CD4-positive, alpha-beta memory T cell (primary cell): ENCODE data around the gene OSGIN1. TPM values are rescaled to one million over a fixed set of nuclear protein-coding genes. Genes with fewer than 3 reads are reported as not detected.

Experiments
- CTCF ChIA-PET: fragments of 350-600 bp; sonication (Branson Sonifier 250); formaldehyde crosslinking; loops from one replicate; lab custom pipeline; 2021; ENCODE audit warnings: inconsistent platforms; ENCODE audit not compliant: partially characterized antibody; lab: Charles Lee
- POLR2A ChIA-PET: fragments of 350-600 bp; sonication (Branson Sonifier 250); formaldehyde crosslinking; loops from one replicate; lab custom pipeline; 2021; ENCODE audit not compliant: partially characterized antibody; lab: Charles Lee
- DNase-seq, 5 donors: peaks; one replicate each; pipeline versions ENCODE4 v3.0.0 to v3.0.0-alpha.2; 2020 to 2022; ENCODE audit warnings: mixed read lengths in 1 of 5
- H3K27ac ChIP-seq: one replicate; pipeline ENCODE4 v1.7.0; 2013; ENCODE audit warnings: low read depth, low read length
- H3K27me3 ChIP-seq: 2 replicates; pipeline ENCODE4 v1.7.0; 2013; ENCODE audit warnings: mild to moderate bottlenecking, low read length, moderate library complexity; ENCODE audit not compliant: insufficient read depth
- H3K36me3 ChIP-seq: 2 replicates; pipeline ENCODE4 v1.7.0; 2013; ENCODE audit warnings: mild to moderate bottlenecking, low read length, moderate library complexity; ENCODE audit not compliant: insufficient read depth
- H3K4me1 ChIP-seq: 2 replicates; pipeline ENCODE4 v1.7.0; 2013; ENCODE audit warnings: mild to moderate bottlenecking, low read length, moderate library complexity; ENCODE audit not compliant: insufficient read depth
- H3K4me3 ChIP-seq, 2 donors: one replicate each; pipeline ENCODE4 v1.7.0; 2013; ENCODE audit warnings: low read length in 2 of 2, mild to moderate bottlenecking in 1 of 2
- H3K9me3 ChIP-seq, 2 donors: one replicate each; pipeline ENCODE4 v1.7.0; 2013; ENCODE audit warnings: low read length in 2 of 2, control low read depth in 1 of 2; ENCODE audit not compliant: control insufficient read depth in 1 of 2
- H3K27ac Mint-ChIP-seq, 7 donors: one replicate each; pipeline ENCODE4 v1.8.0; 2020 to 2021; ENCODE audit warnings: mixed read lengths in 7 of 7, mild to moderate bottlenecking in 6 of 7, inconsistent platforms in 3 of 7, moderate library complexity in 3 of 7
- H3K27me3 Mint-ChIP-seq, 2 donors: one replicate each; pipeline ENCODE4 v1.8.0; 2020 to 2021; ENCODE audit warnings: mixed read lengths in 2 of 2
- H3K36me3 Mint-ChIP-seq, 2 donors: one replicate each; pipeline ENCODE4 v1.8.0; 2020 to 2021; ENCODE audit warnings: mixed read lengths in 2 of 2, inconsistent platforms in 1 of 2, mild to moderate bottlenecking in 1 of 2
- H3K4me1 Mint-ChIP-seq, 4 donors: one replicate each; pipeline ENCODE4 v1.8.0; 2020 to 2021; ENCODE audit warnings: mixed read lengths in 4 of 4, mild to moderate bottlenecking in 1 of 4
- H3K4me3 Mint-ChIP-seq, 8 donors: one replicate each; pipeline ENCODE4 v1.8.0; 2020 to 2021; ENCODE audit warnings: mixed read lengths in 8 of 8, mild to moderate bottlenecking in 7 of 8, moderate library complexity in 6 of 8, inconsistent platforms in 3 of 8
- H3K9me3 Mint-ChIP-seq, 8 donors: one replicate each; pipeline ENCODE4 v1.8.0; 2020 to 2021; ENCODE audit warnings: mixed read lengths in 8 of 8, mild to moderate bottlenecking in 5 of 8, inconsistent platforms in 3 of 8, moderate library complexity in 1 of 8
- intact Hi-C: fragments of 100-400 bp; cut with micrococcal nuclease; formaldehyde crosslinking; loops from one replicate; pipeline ENCODE4 v1.15.1; 2023
- polyA plus RNA-seq, 2 donors: library from polyadenylated mRNA; unstranded; fragments of 300-500 nt; fragmentation: Illumina TruSeq; gene quantifications; one replicate each; pipeline ENCODE4 v1.2.3, GENCODE V29; 2021
- total RNA-seq, 2 experiments: library from RNA; stranded (reverse); gene quantifications; one replicate each; pipeline ENCODE4 v1.2.3, GENCODE V29; 2021

Gene OSGIN1
- total and polyA plus RNA-seq, 4 experiments from 2014 or later, result 0.28 to 1.2 (median 1.1) TPM; not detected in 1

DNA sequence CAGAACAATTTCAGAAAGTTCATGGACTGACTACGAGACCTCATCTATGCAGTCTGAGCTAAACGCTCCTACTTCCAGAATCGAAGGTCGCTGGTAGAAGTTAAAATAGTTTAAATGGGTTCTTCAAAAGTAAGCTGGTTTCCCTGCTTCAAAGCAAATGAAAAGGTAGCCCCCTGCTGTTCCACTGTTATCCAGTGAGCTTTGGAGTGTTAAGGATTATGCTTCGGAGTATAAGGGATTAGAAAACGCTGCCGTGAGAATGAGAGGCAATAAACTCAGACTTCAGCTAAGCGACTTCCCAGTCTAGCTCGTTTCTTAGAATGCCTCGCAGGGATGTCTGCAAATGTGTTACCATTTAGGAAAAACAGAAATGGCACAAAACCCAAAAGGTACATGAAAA is 41.8 kb upstream of the OSGIN1 start:
- peaks cover 52 to 75% of the 10 kb centered on the region in 2 donors for H3K36me3 Mint-ChIP-seq
- CTCF ChIA-PET, result interaction anchor here (0.9 to 6.8 kb wide), 2 partner anchors 12 to 16 kb away, joined by 3 to 38 read pairs; no protein-coding TSS in a partner anchor
- no peak overlapping the region for H3K4me3 ChIP-seq
- no peaks in the 10 kb centered on the region for H3K9me3 ChIP-seq
- H3K27ac Mint-ChIP-seq, result no peak overlapping the region
- H3K27ac ChIP-seq, result no peak overlapping the region
- H3K4me3 Mint-ChIP-seq, result no peak overlapping the region
- intact Hi-C loops, result no loop called here
- no peaks in the 10 kb centered on the region for H3K4me1 ChIP-seq
- DNase-seq, result no peak
- peaks cover 0 to 15% (median 6%) of the 10 kb centered on the region in 4 donors for H3K4me1 Mint-ChIP-seq
- H3K36me3 ChIP-seq, result peaks cover 52% of the 10 kb centered on the region
- no peaks in the 10 kb centered on the region for H3K9me3 Mint-ChIP-seq
- H3K27me3 Mint-ChIP-seq, result no peaks in the 10 kb centered on the region
- H3K27me3 ChIP-seq, result no peaks in the 10 kb centered on the region
- POLR2A ChIA-PET, result no interaction called here

DNA sequence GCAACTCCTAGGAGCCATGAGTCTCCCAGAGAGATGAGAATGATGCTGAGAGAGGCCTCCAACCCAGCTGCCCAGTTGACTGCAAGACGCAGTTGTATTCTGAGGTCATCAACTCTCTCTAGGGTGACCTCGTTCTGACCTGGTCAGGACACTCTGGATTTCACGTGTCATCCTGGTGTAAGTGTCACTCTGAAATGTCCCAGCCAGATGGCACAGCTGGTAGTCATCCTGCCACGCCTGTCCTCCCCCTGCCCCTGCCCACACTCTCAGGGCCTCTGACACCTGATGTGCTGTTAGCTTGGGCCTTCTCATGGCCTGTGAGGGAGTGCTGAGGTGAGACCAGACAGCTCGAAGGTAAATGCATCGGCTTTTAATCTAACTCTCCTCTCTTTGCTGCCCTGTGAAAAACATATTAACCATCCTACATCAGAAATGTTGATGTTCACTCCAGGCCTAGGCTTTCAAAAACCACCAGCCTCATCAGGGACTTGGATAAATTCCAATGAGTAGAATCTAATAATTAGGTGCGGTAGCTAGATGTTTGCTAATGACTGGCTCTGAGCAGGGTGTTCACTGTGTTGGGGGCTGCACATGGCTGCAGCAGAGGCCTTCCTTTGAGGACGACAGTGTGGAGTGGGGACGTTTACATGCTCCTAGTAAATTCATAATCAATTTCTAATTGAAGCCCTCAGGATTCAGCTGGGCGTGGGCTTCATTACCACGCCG is 40.4 kb upstream of the OSGIN1 start:
- POLR2A ChIA-PET, result no interaction called here
- peaks cover 47% of the 10 kb centered on the region for H3K36me3 ChIP-seq
- no peaks in the 10 kb centered on the region for H3K27me3 ChIP-seq

DNA sequence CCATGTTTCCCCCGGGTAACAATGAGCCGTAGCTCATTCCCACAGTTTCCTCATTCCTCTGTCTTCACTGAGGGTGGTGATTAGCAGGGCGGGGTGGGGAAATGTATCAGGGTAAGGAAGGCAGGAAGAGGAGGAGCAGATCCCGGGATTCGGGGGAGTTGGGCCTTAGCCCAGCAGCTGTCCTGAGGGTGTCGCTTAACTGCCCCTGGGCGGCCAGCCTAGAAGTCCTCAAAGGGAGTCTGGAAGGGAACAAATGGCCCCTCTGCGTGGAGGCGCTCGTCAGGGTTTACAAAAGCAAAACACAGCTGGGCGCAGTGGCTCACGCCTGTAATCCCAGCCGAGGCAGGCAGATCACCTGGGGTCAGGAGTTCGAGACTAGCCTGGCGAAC is 39.8 kb upstream of the OSGIN1 start:
- Mint-ChIP-seq H3K27ac (no peak overlapping the region), H3K36me3 (peaks cover 49 to 71% of the 10 kb centered on the region in 2 donors), H3K4me1 (peaks cover 0 to 11% (median 4%) of the 10 kb centered on the region in 4 donors), H3K4me3 (no peak overlapping the region), H3K27me3 (no peaks in the 10 kb centered on the region), H3K9me3 (no peaks in the 10 kb centered on the region)
- ChIA-PET CTCF (interaction anchor here (1.0 to 6.8 kb wide), 2 partner anchors 10 to 14 kb away, joined by 3 to 38 read pairs; no protein-coding TSS in a partner anchor), POLR2A (no interaction called here)
- Histone ChIP-seq H3K27ac (no peak overlapping the region), H3K4me3 (no peak overlapping the region), H3K27me3 (no peaks in the 10 kb centered on the region), H3K36me3 (peaks cover 52% of the 10 kb centered on the region), H3K9me3 (no peaks in the 10 kb centered on the region), H3K4me1 (no peaks in the 10 kb centered on the region)
- no peak for DNase-seq
- intact Hi-C loops, result no loop called here

More for the DNA sequence above, 40.4 kb upstream of the OSGIN1 start:
- H3K36me3 Mint-ChIP-seq, result peaks cover 48 to 71% of the 10 kb centered on the region in 2 donors
- H3K27ac ChIP-seq, result no peak overlapping the region
- H3K9me3 ChIP-seq, result no peaks in the 10 kb centered on the region
- peak overlapping the region in 1 of 7 donors; percentile 29 for H3K27ac Mint-ChIP-seq
- intact Hi-C loops, result no loop called here
- no peak overlapping the region for H3K4me3 Mint-ChIP-seq
- H3K27me3 Mint-ChIP-seq, result no peaks in the 10 kb centered on the region
- peaks cover 0 to 11% (median 4%) of the 10 kb centered on the region in 4 donors for H3K4me1 Mint-ChIP-seq
- no peak overlapping the region for H3K4me3 ChIP-seq
- H3K9me3 Mint-ChIP-seq, result no peaks in the 10 kb centered on the region
- CTCF ChIA-PET, result interaction anchor here (6.8 kb wide), 1 partner anchor 14 kb away, joined by 38 read pairs; no protein-coding TSS in a partner anchor
- H3K4me1 ChIP-seq, result no peaks in the 10 kb centered on the region
- DNase-seq, result no peak

DNA sequence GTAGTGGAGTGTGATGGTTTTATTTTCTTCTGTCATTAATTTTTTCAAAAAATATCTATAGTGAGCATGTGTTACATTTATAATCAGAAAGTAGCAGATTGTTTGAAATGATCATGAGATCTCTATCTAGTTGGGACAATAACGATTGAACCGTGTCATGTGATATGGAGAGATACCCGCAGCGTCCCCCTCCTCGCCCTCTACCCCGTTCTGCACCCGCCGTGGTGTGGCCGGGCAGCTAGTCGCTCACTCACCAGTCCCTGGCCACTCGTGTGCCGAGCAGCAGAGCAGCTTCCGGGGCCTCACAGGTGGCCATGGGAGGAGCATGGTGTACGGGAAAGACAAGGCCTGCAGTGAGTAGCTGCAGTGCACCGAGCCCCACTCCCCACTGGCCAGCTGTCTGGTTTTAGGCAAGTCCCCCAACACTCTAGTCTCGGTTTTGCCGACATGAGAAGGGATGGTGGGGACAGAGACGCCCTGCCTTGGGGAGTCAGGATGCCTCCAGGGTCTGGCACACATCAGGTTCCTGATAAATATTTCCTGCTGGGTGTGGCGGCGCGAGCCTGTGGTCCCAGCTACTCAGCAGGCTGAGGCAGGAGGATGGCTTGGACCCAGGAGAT is 38.8 kb upstream of the OSGIN1 start:
- H3K4me3 ChIP-seq, result no peak overlapping the region
- no peak for DNase-seq
- Mint-ChIP-seq H3K4me1 (peaks cover 0 to 7% (median 4%) of the 10 kb centered on the region in 4 donors), H3K27me3 (no peaks in the 10 kb centered on the region), H3K4me3 (no peak overlapping the region), H3K27ac (no peak overlapping the region), H3K9me3 (no peaks in the 10 kb centered on the region), H3K36me3 (peaks cover 51 to 71% of the 10 kb centered on the region in 2 donors)
- H3K36me3 ChIP-seq, result peaks cover 55% of the 10 kb centered on the region
- no peaks in the 10 kb centered on the region for H3K27me3 ChIP-seq
- no peaks in the 10 kb centered on the region for H3K4me1 ChIP-seq
- H3K27ac ChIP-seq, result no peak overlapping the region
- intact Hi-C loops, result no loop called here
- no peaks in the 10 kb centered on the region for H3K9me3 ChIP-seq
- ChIA-PET POLR2A (no interaction called here), CTCF (interaction anchor here (0.6 to 6.8 kb wide), 4 partner anchors 9 to 1672 kb away, joined by 3 to 38 read pairs (median 4); no protein-coding TSS in a partner anchor)

DNA sequence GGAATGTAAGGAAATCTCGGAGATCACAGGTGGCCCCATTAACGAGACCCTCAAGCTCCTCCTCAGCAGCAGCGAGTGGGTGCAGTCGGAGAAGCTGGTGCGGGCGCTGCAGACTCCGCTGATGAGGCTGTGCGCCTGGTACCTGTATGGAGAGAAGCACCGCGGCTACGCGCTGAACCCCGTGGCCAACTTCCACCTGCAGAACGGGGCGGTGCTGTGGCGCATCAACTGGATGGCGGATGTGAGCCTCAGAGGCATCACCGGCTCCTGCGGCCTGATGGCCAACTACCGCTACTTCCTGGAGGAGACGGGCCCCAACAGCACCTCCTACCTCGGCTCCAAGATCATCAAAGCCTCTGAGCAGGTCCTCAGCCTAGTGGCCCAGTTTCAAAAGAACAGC is 38.0 kb upstream of the OSGIN1 start:
- peaks cover 0 to 7% (median 4%) of the 10 kb centered on the region in 4 donors for H3K4me1 Mint-ChIP-seq
- POLR2A ChIA-PET, result no interaction called here
- Histone ChIP-seq H3K27me3 (no peaks in the 10 kb centered on the region), H3K36me3 (peaks cover 57% of the 10 kb centered on the region), H3K4me3 (no peak overlapping the region), H3K27ac (no peak overlapping the region), H3K9me3 (no peaks in the 10 kb centered on the region), H3K4me1 (no peaks in the 10 kb centered on the region)
- CTCF ChIA-PET, result interaction anchor here (1.4 to 6.8 kb wide), 2 partner anchors 12 to 88 kb away, joined by 4 to 38 read pairs; no protein-coding TSS in a partner anchor
- peaks cover 56 to 72% of the 10 kb centered on the region in 2 donors for H3K36me3 Mint-ChIP-seq
- H3K4me3 Mint-ChIP-seq, result no peak overlapping the region
- H3K9me3 Mint-ChIP-seq, result no peaks in the 10 kb centered on the region
- no peaks in the 10 kb centered on the region for H3K27me3 Mint-ChIP-seq
- intact Hi-C loops, result no loop called here
- H3K27ac Mint-ChIP-seq, result no peak overlapping the region
- DNase-seq, result no peak

DNA sequence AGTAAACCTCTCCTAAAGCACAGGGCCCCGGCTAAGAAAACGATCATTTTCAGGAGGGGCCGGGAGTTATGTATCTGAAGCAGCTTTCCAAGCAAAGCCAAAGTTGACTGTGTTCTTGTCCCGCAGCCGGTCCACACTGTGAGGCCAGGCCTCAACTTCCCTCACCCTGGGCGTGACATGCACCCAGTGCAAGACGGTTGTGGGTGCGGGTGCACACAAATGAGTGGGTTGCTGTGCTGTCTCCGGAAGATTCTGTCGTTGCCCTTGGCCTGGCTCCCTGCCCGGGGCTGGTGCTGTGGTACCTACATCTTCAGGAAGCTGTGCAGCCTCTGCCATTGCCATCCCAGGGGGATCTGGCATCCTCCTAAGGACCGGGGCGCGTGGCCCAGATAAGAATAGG is 37.5 kb upstream of the OSGIN1 start:
- no peak for DNase-seq
- no peak overlapping the region for H3K27ac ChIP-seq
- H3K4me3 ChIP-seq, result no peak overlapping the region
- CTCF ChIA-PET, result interaction anchor here (1.4 to 6.8 kb wide), 2 partner anchors 11 to 89 kb away, joined by 4 to 38 read pairs; no protein-coding TSS in a partner anchor
- H3K4me3 Mint-ChIP-seq, result no peak overlapping the region
- peaks cover 0 to 7% (median 4%) of the 10 kb centered on the region in 4 donors for H3K4me1 Mint-ChIP-seq
- no peaks in the 10 kb centered on the region for H3K9me3 Mint-ChIP-seq
- no peaks in the 10 kb centered on the region for H3K27me3 ChIP-seq
- H3K9me3 ChIP-seq, result no peaks in the 10 kb centered on the region
- intact Hi-C loops, result no loop called here
- no peak overlapping the region for H3K27ac Mint-ChIP-seq
- no peaks in the 10 kb centered on the region for H3K27me3 Mint-ChIP-seq
- peaks cover 57% of the 10 kb centered on the region for H3K36me3 ChIP-seq
- peaks cover 56 to 73% of the 10 kb centered on the region in 2 donors for H3K36me3 Mint-ChIP-seq
- POLR2A ChIA-PET, result no interaction called here
- H3K4me1 ChIP-seq, result no peaks in the 10 kb centered on the region
